ENCODE measurements around the gene ABCC10. TPM values are rescaled to one million over a fixed set of nuclear protein-coding genes. Genes with fewer than 3 reads are reported as not detected.
A peak's percentile ranks its signal among the peaks of the same experiment; 100 is the strongest.

ABCC10 gene
- total RNA-seq, 1 donor from 2014 or later: 55.8 TPM

DNA sequence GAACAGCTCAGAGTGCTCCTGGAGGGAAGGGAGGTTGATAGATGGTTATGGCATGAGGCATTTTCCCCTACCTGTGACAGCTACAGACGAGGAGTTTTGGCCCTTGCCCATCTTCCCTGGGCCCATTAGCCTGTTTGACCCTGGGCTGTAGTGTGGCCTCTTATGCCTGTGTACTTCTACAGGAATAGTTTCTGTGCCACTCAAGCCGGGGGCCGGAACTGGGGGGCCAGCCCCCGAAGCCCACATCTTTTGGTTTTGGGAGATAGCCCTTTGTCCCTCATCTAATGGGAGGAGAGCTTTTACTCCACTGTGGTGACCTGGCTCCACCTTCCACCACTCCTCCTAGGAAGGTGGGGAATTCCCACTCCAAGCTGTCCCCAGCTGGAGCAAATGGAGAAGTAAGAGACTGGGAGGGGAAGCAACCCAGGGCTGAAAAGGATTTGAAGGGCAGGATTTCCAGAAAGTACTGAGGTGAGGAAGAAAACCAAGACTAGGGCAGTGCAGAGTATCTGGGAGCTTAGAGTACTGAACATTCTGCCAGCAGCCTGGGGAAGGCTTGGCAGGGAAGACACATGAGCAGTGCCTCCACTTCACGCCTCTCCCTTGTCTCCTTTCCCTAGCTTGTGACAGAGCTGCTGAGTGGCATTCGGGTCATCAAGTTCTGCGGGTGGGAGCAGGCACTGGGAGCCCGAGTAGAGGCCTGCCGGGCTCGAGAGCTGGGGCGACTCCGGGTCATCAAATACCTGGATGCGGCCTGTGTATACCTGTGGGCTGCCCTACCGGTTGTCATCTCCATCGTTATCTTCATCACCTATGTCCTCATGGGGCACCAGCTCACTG, 6.9 kb downstream of the ABCC10 start:
- no peak for DNase-seq (ENCODE audit: low spot score in 2 of 2, unreplicated experiment in 2 of 2)
- no peaks in the 10 kb centered on the region for H3K27me3 Mint-ChIP-seq (ENCODE audit: low read depth)

DNA sequence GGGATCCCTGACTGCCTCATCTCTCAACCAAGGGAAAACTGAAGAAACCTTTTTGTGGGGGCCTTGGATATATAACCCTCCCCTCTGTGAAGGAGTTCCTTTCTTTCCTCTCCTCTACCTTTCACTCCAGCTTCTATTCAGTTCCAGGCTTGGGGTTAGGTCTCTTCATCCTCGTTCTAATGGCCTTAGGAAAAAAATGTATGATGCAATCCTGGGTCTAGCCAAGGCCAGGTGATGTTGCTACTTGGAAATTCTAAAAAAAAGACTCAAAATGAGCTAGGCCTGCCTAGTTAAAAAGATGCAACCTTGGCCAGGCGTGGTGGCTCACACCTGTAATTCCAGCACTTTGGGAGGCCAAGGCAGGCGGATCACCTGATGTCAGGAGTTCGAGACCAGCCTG, 7.6 kb downstream of the ABCC10 start:
- no peaks in the 10 kb centered on the region for H3K27me3 Mint-ChIP-seq (ENCODE audit: low read depth)
- H3K27ac Mint-ChIP-seq: no peak overlapping the region
- peaks cover 27% of the 10 kb centered on the region for H3K4me1 Mint-ChIP-seq
- H3K9me3 Mint-ChIP-seq: no peaks in the 10 kb centered on the region
- no peak overlapping the region for H3K4me3 Mint-ChIP-seq
- TF ChIP-seq, protein P1, sequence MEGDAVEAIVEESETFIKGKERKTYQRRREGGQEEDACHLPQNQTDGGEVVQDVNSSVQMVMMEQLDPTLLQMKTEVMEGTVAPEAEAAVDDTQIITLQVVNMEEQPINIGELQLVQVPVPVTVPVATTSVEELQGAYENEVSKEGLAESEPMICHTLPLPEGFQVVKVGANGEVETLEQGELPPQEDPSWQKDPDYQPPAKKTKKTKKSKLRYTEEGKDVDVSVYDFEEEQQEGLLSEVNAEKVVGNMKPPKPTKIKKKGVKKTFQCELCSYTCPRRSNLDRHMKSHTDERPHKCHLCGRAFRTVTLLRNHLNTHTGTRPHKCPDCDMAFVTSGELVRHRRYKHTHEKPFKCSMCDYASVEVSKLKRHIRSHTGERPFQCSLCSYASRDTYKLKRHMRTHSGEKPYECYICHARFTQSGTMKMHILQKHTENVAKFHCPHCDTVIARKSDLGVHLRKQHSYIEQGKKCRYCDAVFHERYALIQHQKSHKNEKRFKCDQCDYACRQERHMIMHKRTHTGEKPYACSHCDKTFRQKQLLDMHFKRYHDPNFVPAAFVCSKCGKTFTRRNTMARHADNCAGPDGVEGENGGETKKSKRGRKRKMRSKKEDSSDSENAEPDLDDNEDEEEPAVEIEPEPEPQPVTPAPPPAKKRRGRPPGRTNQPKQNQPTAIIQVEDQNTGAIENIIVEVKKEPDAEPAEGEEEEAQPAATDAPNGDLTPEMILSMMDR (IDR thresholded peaks at IDR 0.05; ENCODE audit: unreplicated experiment): no peak
- no peak for DNase-seq (ENCODE audit: low spot score in 2 of 2, unreplicated experiment in 2 of 2)
- H3K36me3 Mint-ChIP-seq: peaks cover 3% of the 10 kb centered on the region

More for the DNA sequence above, 6.9 kb downstream of the ABCC10 start:
- Mint-ChIP-seq H3K9me3 (no peaks in the 10 kb centered on the region), H3K4me3 (no peak overlapping the region), H3K27ac (peak overlapping the region; percentile 81), H3K4me1 (peaks cover 27% of the 10 kb centered on the region), H3K36me3 (peaks cover 3% of the 10 kb centered on the region)
- TF ChIP-seq, protein P1 (IDR thresholded peaks at IDR 0.05; ENCODE audit: unreplicated experiment): no peak

DNA sequence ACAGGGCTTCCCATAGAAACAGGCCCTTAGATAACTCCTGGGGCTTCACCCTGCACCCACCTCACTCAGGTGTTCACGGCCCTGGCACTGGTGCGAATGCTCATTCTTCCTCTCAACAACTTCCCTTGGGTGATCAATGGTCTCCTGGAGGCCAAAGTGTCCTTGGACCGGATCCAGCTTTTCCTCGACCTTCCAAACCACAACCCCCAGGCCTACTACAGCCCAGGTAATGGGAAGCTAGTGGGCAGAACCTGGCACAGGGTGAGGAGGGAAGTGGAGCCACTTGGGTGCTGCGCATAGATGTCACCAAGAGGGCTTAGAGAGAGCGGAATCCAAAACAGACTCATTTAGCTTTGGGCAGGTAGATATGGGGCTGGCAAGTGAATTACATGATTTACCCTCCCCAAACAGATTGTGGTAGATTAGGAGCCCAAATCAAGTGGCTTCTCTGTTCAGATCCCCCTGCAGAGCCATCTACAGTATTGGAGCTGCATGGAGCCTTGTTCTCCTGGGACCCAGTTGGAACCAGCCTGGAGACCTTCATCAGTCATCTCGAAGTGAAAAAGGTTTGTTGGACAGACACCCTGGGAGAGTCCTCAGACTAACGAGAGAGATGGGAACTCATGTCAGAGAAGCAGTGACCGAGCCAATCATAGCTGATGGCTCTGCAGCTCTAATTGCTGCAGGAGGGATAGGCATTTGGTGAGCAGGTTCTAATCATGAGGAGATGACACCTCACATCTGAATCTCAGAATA, 8.5 kb downstream of the ABCC10 start:
- Mint-ChIP-seq H3K36me3 (peaks cover 3% of the 10 kb centered on the region), H3K27me3 (ENCODE audit: low read depth) (no peaks in the 10 kb centered on the region), H3K27ac (peak overlapping the region; percentile 98), H3K4me1 (peaks cover 27% of the 10 kb centered on the region), H3K4me3 (no peak overlapping the region), H3K9me3 (no peaks in the 10 kb centered on the region)
- no peak for DNase-seq (ENCODE audit: low spot score in 2 of 2, unreplicated experiment in 2 of 2)
- TF ChIP-seq, protein P1 (IDR thresholded peaks at IDR 0.05; ENCODE audit: unreplicated experiment): no peak

DNA sequence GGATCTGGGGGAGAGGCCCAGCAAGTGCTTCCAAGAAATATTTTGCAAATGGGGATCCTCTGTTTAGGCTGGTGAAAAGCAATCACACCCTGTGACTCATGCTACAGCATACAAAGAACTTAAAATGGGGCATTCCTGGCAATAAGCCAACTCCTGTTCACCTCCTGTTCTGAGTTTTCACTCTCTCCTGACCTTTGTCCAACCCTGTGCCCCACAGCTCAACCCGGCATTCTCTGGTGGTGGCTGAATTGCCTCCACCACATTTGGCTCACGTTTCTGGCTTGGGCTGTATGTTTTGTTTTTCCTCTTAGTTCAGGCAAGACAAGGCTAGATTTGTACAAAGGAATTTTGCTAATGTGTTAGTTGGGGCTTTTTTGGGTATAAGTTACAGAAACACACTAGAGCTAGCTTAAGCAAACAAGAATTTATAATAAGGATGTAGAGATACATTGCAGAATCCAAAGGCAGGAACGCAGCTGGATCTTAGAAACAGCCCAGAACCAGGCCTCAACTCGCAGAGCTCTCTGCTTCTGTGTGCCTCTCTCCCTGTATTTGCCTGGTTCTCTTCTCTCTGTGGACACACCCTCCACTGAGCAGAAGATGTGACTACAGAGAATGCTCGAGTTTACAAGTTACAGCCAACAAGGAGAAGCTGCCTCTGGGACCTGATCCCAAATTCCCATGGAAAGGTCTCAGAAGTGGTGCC, 9.4 kb downstream of the ABCC10 start:
- no peak overlapping the region for H3K4me3 Mint-ChIP-seq

DNA sequence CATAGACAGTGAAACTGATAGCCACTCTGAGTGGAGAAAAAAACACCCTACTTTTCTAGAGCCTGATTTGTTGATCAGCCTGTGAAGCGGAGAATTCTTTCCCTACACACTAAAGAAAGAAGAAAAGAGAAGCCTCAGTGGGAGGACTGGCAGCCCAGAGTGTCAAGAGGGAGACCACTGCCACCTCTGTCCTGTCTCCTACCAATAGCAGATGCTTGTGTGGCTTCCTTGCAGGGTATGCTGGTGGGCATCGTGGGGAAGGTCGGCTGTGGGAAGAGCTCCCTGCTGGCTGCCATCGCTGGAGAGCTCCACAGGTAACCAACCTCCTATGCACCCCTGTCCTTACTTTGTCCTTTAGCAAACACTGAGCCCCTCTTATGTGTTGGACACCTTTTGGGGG, 10.4 kb downstream of the ABCC10 start:
- H3K27me3 Mint-ChIP-seq (ENCODE audit: low read depth): no peaks in the 10 kb centered on the region
- no peak for DNase-seq (ENCODE audit: low spot score in 2 of 2, unreplicated experiment in 2 of 2)
- TF ChIP-seq, protein P1 (IDR thresholded peaks at IDR 0.05; ENCODE audit: unreplicated experiment): no peak
- H3K4me3 Mint-ChIP-seq: no peak overlapping the region
- peak overlapping the region; percentile 98 for H3K27ac Mint-ChIP-seq
- H3K4me1 Mint-ChIP-seq: peaks cover 27% of the 10 kb centered on the region
- H3K9me3 Mint-ChIP-seq: no peaks in the 10 kb centered on the region
- peaks cover 6% of the 10 kb centered on the region for H3K36me3 Mint-ChIP-seq

More for the DNA sequence above, 9.4 kb downstream of the ABCC10 start:
- Mint-ChIP-seq H3K36me3 (peaks cover 7% of the 10 kb centered on the region), H3K27me3 (ENCODE audit: low read depth) (no peaks in the 10 kb centered on the region), H3K9me3 (no peaks in the 10 kb centered on the region), H3K4me1 (peaks cover 27% of the 10 kb centered on the region), H3K27ac (peak overlapping the region; percentile 98)
- TF ChIP-seq, protein P1 (IDR thresholded peaks at IDR 0.05; ENCODE audit: unreplicated experiment): no peak
- no peak for DNase-seq (ENCODE audit: low spot score in 2 of 2, unreplicated experiment in 2 of 2)

Measured in mesothelial cell of epicardium (in vitro differentiated cells).